Endometrial microvascular endothelial cells (primary cell): Measurements from ENCODE around the gene MICB. TPM values are rescaled to one million over a fixed set of nuclear protein-coding genes. Genes with fewer than 3 reads are reported as not detected.
"Not testable (repeated sequence)": the region's sequence is repeated elsewhere in the genome, so short reads cannot be mapped to it uniquely, and the experiment has no call there.

ENCODE experiments used
- in situ Hi-C: cut with HindIII; loops from 2 replicates; pipeline ENCODE4 v1.10.0; 2017; ENCODE audit warnings: low sequenced_read_pairs, low pct_unique_long_range_greater_than_20kb; ENCODE audit errors: inconsistent ontology term
- total RNA-seq: library from RNA; depleted of rRNA; stranded (reverse); fragments of >200 nt; gene quantifications from one replicate; pipeline ENCODE4 v1.2.3, GENCODE V29; 2015; ENCODE audit errors: inconsistent ontology term

The MICB gene
- total RNA-seq, 1 donor from 2014 or later = 26.1 TPM

DNA sequence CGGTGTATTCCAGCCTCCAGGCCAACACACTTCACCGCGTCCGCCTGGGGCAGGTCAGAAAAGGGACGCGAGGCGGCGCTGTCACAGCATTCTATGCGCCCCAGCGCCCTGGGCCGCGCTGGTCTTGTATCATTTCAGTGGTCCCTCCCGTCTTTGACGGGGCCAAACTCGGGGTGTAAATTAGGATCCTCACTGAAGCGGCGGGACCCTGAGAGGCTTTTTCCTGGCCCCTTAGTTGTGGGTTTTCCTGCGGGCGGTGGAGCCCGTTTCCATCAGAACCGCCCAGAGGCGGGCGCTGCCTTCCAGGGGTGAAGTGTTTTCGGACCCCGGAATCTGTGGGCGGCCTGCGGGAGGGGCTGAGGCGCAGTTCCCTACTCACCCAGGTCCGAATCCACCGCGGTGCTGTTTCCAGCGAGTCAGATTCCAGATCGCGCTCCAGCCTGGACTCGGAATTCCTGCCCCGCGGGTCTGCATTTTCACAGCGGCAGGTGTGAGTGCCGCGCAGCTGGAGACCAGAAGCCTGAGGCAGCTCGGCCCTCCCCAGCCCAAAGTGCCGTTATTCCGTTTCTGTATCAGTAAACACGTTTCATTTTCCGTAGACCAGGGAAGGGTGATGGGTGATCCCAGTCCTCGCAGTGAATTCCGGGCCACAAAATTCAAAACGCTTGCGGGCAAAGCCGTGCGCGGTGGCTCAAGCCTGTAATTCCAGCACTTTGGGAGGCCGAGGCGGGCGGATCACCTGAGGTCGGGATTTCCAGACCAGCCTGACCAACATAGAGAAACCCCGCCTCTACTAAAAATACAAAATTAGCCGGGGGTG, 3.9 kb upstream of the MICB start:
- in situ Hi-C loops = no loop called here

DNA sequence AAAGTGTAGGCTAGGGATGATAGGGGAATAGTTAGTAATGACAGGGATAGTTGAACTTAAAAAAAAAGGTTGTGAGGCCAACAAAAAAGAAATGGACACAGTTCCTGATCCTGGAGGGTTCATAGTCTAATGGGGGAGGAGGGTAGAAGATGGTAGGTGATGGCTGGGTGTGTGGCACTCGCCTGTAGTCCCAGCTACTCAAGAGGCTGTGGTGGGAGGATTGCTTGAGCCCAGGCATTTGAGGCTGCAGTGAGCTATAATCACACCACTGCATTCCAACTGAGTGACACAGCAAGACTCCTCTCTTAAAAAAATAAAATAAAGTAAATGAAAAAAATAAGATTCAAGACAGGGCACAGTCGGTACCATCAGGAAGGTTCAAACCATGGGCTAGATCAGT, 2.4 kb upstream of the MICB start:
- in situ Hi-C loops = no loop called here

DNA sequence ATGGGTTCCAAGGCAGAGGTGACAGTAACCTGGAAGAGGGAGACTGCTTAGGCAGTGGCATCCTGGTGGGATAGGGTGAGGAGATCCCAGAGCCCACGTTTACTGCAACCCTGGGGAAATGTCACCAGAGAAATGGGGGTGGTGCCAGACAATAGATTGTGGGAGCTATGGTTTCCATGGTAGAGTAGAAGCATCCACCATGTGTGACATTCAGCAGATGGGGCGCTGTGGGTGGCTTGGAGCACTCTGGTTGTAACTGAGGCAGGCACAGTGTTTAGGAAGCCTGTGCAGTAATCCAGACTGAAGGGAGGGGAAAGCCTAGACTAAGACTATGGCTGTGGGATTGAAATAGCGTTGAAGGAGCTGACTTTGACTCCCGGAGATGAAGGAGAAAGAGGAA, 1.1 kb upstream of the MICB start:
- in situ Hi-C loops = not testable (repeated sequence)

DNA sequence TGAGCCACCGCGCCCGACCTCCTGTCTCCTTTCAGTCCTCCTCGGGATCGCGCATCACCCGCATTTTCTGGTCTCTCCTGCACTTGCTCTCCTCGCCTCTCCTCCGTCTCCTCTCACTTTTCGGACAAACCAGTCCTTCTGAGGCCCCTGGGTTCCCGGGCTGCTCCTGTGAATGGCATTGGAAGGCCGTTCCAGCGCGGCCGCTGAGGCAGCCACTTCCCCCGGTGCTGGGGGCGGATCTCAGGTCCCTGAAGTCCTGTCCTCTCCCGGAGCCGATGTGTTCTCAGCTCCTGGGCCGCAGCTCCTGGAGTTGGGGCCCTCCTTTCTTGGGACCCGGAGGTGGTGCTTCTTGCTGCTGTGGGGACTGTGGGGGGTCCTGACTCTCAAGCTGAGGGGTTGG, 803 bp downstream of the MICB start:
- in situ Hi-C loops = no loop called here

DNA sequence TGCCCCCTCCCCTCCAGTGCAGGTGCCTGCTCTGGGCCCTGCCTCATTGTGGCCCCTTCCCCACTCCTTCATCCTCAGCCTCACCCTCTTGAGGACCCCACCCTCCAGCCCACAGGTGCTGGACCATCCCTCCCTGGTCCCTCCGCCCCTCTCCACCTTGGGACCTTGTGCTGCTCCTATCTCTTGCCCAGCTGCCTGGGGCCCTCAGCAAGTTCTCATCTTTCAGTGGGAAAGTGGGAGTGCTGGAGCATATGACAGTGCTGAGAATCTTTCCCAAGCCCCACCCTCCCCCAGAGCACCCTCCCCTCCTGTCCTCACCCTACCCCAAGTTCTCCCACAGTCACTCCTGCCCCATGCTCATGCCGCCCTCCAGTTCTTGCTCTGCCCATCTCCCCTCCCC, 1.7 kb downstream of the MICB start:
- in situ Hi-C loops = not testable (repeated sequence)

DNA sequence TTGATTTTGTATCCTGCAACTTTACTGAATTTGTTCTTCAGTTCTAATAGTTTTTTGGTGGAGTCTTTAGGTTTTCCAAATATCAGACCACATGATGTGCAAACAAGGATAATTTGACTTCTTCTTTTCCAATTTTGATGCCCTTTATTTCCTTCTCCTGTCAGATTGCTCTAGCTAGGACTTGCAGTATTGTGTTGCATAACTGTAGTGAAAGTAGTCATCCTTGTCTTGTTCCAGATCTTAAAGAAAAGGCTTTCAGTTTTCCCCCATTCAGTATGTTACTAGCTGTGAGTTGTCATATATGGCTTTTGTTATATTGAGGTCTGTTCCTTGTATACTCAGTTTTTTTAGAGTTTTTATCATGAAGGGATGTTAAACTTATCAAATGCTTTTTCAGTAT, 4.6 kb downstream of the MICB start:
- in situ Hi-C loops = no loop called here

DNA sequence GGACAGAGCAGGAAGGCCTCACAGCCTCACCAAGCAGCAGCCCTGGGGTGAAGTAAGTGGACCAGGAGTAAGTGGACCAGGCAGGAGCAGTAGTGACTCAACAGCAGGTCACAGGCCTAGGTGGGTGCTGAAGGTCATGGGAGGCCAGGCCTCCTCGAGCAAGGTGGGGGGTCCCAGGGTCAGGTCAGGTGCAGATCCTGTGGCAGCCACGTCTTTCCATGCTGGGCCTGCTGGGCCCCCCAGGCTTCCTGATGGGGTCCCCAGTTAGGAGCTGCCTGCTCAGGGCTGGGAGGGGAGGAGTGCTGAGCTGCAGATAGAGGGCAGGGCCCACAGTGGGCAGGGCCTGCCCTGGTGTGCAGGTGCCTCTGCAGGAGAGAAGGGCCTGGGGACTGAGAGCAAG, 11.1 kb downstream of the MICB start:
- in situ Hi-C loops = not testable (repeated sequence)

DNA sequence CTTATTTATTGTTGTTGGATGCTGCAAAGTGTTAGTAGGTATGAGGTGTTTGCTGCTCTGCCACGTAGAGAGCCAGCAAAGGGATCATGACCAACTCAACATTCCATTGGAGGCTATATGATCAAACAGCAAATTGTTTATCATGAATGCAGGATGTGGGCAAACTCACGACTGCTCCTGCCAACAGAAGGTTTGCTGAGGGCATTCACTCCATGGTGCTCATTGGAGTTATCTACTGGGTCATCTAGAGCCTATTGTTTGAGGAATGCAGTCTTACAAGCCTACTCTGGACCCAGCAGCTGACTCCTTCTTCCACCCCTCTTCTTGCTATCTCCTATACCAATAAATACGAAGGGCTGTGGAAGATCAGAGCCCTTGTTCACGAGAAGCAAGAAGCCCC, 12.1 kb downstream of the MICB start:
- in situ Hi-C loops = no loop called here

DNA sequence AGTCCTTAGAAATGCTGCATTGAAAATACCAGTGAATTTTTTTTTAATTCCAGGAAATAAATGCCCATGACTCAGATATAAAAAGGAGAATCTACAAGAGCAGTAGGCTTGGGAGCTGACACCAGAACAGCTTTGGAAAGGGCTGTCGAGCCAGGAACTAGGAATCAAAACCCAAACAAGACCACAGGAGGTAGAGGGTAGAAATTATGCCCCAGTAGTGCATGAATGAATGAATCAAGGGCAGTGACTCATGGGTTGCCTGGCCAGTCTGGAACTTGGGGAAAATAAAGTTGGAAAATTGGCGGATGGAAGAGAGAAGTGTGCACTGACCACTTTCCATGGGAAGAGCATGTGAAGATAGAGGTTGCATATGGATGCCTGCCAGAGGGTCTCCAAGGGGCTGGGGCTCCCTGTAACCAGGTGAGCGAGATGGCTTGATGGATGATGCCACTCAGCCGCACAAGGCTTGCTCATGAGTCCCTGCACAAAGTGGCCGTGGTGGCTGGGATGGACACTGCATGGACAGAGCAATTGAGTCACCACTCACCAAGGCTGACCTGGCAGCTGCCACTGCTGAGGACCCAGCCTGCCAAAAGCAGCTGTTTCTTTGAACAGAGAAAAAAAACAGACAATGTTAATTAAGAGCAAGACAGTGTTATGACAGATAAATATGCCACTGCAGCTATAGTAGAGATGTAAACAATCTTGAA, 15.7 kb downstream of the MICB start:
- in situ Hi-C loops = no loop called here

DNA sequence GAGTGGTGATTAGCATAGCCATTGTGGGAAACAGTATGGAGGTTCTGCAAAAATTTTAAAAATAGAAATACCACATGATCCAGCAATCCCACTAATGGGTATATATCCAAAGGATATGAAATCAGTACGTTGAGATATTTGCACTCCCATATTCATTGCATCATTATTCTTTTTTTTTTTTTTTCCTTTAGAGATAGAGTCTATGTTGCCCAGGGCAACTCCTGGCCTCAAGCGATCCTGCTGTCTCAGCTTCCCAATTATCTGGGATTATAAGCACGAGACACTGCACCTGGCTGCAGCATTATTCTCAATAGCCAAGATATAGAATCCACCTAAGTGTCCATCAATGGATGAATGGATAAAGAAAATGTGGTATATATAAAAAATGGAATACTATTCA, 23.9 kb downstream of the MICB start:
- in situ Hi-C loops = no loop called here

DNA sequence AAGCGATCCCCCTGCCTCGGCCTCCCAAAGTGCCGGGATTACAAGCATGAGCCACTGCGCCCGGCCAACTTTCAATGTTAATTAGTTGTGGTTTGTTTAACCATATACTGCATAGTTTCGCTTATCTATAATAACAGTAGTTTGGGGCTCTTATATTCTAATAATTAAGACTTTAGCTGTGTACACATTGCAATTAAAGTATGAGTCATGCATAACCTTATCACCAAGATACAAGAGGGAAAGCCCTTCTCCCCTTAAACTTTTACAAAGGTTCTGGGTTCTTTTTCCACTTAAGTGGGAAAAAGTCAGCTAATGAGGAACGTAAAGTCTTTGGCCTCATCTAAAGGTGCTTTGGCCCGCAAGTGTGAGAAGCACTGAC, 27.6 kb downstream of the MICB start:
- in situ Hi-C loops = no loop called here

DNA sequence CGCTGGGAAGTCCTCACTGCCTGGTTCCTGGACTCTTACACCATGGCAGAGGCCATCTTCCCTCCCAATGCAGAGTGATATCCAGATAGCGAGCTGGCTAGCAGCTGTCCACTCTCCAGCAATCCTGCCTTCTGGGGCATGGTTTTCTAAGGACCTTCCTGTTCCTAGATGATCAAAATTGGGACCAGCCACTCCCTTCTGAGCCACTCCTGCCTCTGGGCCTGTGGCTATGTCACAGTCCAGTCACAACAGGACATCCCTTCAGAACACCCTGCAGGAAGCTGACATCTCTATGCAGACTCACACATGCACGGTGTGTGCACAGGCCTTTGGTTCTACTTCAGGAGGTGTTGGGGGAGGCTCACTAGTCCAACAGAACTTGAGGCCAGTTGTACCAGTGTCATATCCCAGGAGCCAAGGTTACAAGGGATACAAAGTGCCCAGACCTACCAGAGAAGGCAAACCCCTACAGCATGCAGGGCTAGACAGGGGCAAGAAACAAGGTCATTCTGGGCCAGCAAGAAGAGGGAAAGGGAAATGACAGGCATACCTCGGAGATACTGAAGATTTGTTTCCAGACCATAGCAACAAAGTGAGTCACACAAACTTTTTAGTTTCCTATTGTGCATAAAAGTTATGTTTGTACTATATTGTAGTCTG, 28.1 kb downstream of the MICB start:
- in situ Hi-C loops = no loop called here

DNA sequence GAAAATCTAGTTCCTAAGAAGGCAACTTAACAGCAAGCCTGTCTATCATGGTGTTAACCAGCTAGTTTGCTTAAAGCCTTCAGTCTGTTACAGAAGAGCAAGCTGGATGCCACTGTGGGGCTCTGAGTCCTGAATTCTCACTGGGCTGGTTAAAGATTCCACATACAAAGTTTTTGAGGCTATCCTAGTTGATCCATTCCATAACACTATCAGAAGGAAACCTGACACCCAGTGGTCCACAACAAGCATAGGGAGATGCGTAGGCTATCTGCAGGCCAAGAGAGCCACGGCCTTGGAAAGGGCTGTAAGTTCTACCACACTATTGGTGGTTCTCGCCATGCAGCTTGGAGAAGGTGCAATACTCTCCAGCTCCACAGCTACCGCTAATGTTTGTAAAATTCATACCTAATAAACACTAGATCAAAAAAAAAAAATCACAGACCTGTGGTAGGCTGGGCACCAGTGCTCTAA, 30.4 kb downstream of the MICB start:
- in situ Hi-C loops = no loop called here

DNA sequence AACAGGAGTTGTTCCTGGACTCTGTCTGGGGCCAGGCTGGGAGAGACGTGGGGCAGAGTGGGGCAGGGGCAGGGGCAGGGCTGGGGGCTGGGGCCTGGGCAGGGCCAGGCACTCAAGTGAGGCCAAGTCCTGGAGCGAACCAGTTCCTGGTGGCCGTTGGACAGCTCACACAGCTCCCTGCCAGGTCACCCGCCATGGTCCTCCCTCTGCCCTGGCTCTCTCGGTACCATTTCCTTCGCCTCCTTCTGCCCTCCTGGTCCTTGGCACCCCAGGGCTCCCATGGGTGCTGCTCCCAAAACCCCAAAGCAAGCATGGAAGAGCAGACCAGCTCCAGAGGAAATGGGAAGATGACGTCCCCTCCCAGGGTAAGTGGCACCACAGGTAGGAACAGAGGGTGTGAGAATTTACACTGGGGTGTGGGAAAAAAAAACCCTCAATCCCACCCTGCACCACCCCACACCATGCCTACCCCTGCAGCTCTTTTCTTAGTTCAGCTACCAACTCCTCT, 30.9 kb downstream of the MICB start, which contains the start of gene MCCD1:
MCCD1 (plus strand) TSS at position 142 of the 508 bp plus-strand sequence; CDS start at position 195, 53 bp downstream.
- in situ Hi-C loops = no loop called here

DNA sequence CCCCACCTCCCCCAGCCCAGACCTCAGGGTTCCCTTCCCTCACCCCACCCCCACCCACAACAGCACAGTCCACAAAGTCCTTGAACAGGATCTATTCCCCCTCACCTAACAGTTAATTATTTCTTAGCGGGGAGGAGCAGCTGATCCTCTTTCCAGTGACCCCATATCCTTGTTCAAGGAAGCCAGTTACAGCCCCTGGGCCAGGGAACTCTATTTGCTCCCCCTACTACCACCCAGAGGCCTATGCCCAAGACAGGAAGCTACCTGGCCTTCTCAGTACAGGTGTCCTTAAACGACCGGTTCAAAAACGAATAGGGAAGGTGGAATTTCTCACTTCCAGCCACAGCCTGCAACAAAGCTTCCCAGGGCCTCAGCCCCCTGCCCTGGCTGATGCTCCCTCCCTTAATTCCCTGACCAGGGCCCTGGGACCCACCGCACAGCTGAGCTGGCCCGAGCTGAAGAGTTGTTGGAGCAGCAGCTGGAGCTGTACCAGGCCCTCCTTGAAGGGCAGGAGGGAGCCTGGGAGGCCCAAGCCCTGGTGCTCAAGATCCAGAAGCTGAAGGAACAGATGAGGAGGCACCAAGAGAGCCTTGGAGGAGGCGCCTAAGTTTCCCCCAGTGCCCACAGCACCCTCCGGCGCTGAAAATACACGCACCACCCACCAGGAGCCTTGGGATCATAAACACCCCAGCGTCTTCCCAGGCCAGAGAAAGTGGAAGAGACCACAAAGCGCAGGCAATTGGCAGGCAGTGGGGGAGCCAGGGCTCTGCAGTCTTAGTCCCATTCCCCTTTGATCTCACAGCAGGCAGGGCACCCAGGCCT, 31.6 kb downstream of the MICB start:
- in situ Hi-C loops = no loop called here

DNA sequence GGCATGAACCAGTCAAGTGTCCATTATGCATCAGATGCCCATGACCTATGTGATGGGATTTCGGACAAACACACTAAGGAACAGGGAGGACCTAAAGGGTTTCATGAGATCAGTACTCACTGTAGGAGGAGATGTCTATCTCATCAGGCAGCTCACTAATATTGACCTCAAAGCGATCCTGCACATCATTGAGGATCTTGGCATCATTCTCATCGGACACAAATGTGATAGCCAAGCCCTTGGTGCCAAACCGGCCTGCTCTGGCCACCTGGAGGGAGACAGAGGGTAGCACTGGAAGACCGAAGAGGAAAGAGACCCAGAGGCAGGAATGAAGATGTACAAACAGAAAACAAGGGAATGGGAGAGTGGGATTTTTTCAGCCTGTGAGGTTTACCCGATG, 32.7 kb downstream of the MICB start:
- in situ Hi-C loops = no loop called here

DNA sequence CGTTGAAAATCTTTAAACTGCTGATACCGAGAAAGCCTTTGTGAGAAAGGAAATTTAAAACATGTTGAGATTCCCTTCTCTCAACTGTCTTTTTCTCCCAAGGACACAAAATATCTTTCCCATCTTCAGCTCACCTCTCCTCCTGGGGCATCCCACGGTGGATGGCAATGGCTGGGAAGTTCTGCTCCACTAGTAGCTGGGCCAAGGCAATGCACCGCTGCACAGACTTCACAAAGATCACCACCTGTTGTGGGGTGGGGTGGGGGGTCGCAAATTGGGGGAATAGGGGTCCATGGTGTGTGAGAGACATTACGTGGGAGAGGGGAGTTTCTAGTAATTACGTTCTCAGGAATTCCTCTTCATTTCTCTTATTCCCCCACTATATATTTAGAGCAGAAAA, 33.2 kb downstream of the MICB start:
- in situ Hi-C loops = no loop called here

DNA sequence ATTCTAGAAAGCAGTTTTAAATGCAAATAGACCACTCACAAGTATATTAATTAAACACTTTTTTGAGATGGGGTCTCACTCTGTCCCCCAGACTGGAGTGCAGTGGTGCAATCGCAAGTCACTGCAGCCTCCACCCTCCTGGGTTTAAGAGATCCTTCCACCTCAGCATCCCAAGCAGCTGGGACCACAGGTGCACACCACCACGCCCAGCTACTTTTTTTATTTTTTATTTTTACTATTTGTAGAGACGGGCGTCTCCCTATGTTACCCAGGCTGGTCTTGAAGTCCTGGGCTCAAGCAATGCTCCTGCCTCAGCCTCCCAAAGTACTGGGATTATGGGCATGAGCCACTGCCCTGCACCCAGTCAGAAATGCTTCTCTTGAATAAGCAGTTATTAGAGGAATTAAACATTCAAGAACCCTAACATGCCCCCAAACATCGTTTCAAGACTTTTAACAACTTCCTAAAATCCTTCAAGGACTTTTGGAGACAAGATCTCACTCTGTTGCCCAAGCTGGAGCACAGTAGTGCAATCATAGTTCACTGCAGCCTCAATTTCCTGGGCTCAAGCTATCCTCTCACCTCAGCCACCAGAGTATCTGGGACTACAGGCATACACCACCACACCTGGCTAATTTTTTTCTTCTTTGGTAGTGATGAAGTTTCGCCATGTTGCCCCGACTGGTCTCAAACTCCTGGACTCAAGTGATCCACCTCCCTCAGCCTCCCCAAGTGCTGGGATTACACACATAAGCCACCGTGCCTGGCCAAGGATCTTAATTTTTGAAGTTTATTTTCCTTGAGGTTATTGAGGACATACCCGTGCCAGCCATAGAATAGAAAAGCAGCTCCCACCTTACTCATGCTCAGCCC, 34.1 kb downstream of the MICB start:
- in situ Hi-C loops = no loop called here
